OCI-LY1 (cell line): ENCODE data around the gene COL16A1.

Source experiments
- H2AFZ ChIP-seq: fragments of 200-600 bp; sonication (generic), shearing (Covaris generic); 2 replicates; pipeline ENCODE4 v1.6.0; 2014; ENCODE audit warnings: antibody characterized with exemption, mild to moderate bottlenecking, low read length
- H3F3A ChIP-seq: fragments of 200-600 bp; sonication (generic), shearing (Covaris generic); 2 replicates; pipeline ENCODE4 v1.6.0; 2014; ENCODE audit warnings: mild to moderate bottlenecking, antibody characterized with exemption, low read length, moderate library complexity; ENCODE audit not compliant: insufficient read depth
- H3K27ac ChIP-seq: fragments of 200-600 bp; sonication (generic); 2 replicates; pipeline ENCODE4 v1.5.1; 2014; ENCODE audit warnings: low read length, mixed run types, mild to moderate bottlenecking, low read depth; ENCODE audit not compliant: poor library complexity, severe bottlenecking
- H3K27me3 ChIP-seq: fragments of 200-600 bp; sonication (generic); 2 replicates; pipeline ENCODE4 v1.6.0; 2014; ENCODE audit warnings: antibody characterized with exemption, mild to moderate bottlenecking, low read length, moderate library complexity; ENCODE audit not compliant: insufficient read depth
- H3K36me3 ChIP-seq: fragments of 200-600 bp; sonication (generic); 2 replicates; pipeline ENCODE4 v1.6.1; 2014; ENCODE audit warnings: mild to moderate bottlenecking, antibody characterized with exemption, low read length, moderate library complexity, mixed read lengths; ENCODE audit not compliant: insufficient read depth
- H3K4me1 ChIP-seq: fragments of 200-600 bp; sonication (generic); 2 replicates; pipeline ENCODE4 v1.5.1; 2014; ENCODE audit warnings: mild to moderate bottlenecking, low read length, moderate library complexity; ENCODE audit not compliant: insufficient read depth, severe bottlenecking
- H3K4me2 ChIP-seq: fragments of 200-600 bp; sonication (generic), shearing (Covaris generic); 2 replicates; pipeline ENCODE4 v1.6.1; 2014; ENCODE audit warnings: low read length
- H3K4me3 ChIP-seq: fragments of 200-600 bp; sonication (generic); 2 replicates; pipeline ENCODE4 v1.5.1; 2014; ENCODE audit warnings: low read length, low read depth, mild to moderate bottlenecking, mixed read lengths; ENCODE audit not compliant: poor library complexity, severe bottlenecking
- H3K79me2 ChIP-seq: fragments of 200-600 bp; shearing (Covaris generic); 2 replicates; pipeline ENCODE4 v1.6.1; 2016; ENCODE audit warnings: mixed run types, low read length, mixed read lengths; ENCODE audit not compliant: insufficient read depth
- H3K9ac ChIP-seq: fragments of 200-600 bp; sonication (generic), shearing (Covaris generic); 2 replicates; pipeline ENCODE4 v1.6.1; 2014; ENCODE audit warnings: mild to moderate bottlenecking, low read length, mixed read lengths
- H3K9me2 ChIP-seq: fragments of 200-600 bp; sonication (generic), shearing (Covaris generic); 2 replicates; pipeline ENCODE4 v1.6.1; 2014; ENCODE audit warnings: low read depth, mild to moderate bottlenecking, low read length, mixed read lengths
- H3K9me3 ChIP-seq: fragments of 200-600 bp; shearing (Covaris generic); 2 replicates; pipeline ENCODE4 v1.6.1; 2014; ENCODE audit warnings: low read length, mixed read lengths
- H4K20me1 ChIP-seq: fragments of 200-600 bp; sonication (generic), shearing (Covaris generic); 2 replicates; pipeline ENCODE4 v1.6.0; 2016; ENCODE audit warnings: mild to moderate bottlenecking, low read length; ENCODE audit not compliant: insufficient read depth
- CTCF ChIP-seq: fragments of 200-600 bp; sonication (generic), shearing (Covaris generic); IDR thresholded peaks from 2 replicates; pipeline ENCODE4 v1.5.1; 2017; ENCODE audit warnings: mild to moderate bottlenecking, antibody characterized with exemption, low read length, moderate library complexity, mixed read lengths
- EZH2 ChIP-seq: fragments of 200-600 bp; sonication (generic), shearing (Covaris generic); IDR thresholded peaks from 2 replicates; pipeline ENCODE4 v1.8.0; 2017; ENCODE audit warnings: borderline replicate concordance, mixed run types, mild to moderate bottlenecking, antibody characterized with exemption, low read length, moderate library complexity, mixed read lengths

Gene COL16A1

DNA sequence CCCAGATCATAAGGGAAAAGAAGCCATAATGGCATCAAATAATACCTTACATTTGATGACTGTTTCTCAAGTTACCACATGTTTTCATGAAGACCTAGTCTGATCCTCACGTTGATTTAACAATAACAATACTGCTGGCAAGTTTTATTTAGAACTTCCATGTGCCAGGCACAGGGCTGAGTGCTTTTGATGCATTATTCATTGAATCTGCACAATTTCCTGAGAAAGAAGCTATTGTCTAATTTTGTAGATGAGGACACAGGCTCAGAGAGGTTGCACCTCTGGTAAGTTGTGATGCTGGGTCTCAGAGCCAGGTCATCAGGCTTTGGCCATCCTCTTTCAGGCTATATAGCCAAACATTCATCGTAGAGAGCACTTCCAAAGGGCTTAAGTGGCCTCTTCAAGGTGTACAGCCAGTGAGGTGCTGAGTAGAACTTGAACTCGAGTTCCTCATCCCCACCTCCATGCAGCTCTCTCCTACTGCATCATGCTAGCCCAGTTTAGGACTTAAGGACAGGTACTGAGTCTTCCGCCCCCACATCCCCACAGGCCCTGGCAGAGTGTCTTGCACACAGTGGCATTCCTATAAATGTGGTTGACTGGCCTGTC, 50.8 kb downstream of the COL16A1 start:
- no peaks in the 10 kb centered on the region for H3F3A ChIP-seq
- no peak overlapping the region for H3K4me2 ChIP-seq
- no peaks in the 10 kb centered on the region for H4K20me1 ChIP-seq
- H3K9me2 ChIP-seq: no peaks in the 10 kb centered on the region
- H3K27me3 ChIP-seq: peaks cover 5% of the 10 kb centered on the region; the same call in 1 of the 2 replicates
- no peak overlapping the region for H3K4me3 ChIP-seq
- no peak overlapping the region for H3K9ac ChIP-seq
- no peaks in the 10 kb centered on the region for H3K4me1 ChIP-seq
- no peaks in the 10 kb centered on the region for H3K36me3 ChIP-seq
- H3K27ac ChIP-seq: no peak overlapping the region
- H3K9me3 ChIP-seq: no peaks in the 10 kb centered on the region
- TF ChIP-seq EZH2: no peak
- TF ChIP-seq CTCF: no peak
- no peaks in the 10 kb centered on the region for H3K79me2 ChIP-seq
- H2AFZ ChIP-seq: no peak overlapping the region

DNA sequence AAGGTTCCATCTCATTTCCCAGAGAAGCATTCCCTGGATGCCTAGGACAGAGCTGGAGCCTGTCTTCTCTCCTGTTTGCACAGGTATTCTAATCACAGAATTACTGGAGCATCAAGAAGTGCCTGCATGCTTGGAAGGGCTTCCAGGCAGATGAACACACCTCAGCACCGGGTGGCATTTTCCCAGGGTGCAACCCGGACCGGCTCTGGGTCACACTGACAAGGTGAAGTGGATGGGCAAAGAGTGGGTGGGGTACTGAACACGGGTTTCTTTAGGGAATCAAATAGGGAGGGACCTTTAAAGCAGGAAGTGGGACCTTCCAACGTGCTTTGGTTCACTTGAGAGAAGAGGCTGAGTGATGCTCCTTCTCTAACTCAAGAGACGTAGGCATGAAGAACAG, 52.1 kb downstream of the COL16A1 start:
- H3K36me3 ChIP-seq: no peaks in the 10 kb centered on the region
- no peak overlapping the region for H3K9ac ChIP-seq
- H4K20me1 ChIP-seq: no peaks in the 10 kb centered on the region
- no peaks in the 10 kb centered on the region for H3K9me2 ChIP-seq
- no peaks in the 10 kb centered on the region for H3F3A ChIP-seq
- peaks cover 5% of the 10 kb centered on the region; the same call in 1 of the 2 replicates for H3K27me3 ChIP-seq
- H3K4me3 ChIP-seq: no peak overlapping the region
- no peaks in the 10 kb centered on the region for H3K9me3 ChIP-seq
- TF ChIP-seq CTCF: no peak
- no peak for TF ChIP-seq EZH2
- H3K27ac ChIP-seq: no peak overlapping the region
- H2AFZ ChIP-seq: no peak overlapping the region
- no peak overlapping the region for H3K4me2 ChIP-seq
- H3K79me2 ChIP-seq: no peaks in the 10 kb centered on the region
- no peaks in the 10 kb centered on the region for H3K4me1 ChIP-seq

GRCh38 chr1:31651089-31651420, 52.8 kb downstream of the COL16A1 start:
- Histone ChIP-seq H4K20me1 (no peaks in the 10 kb centered on the region), H3K27ac (no peak overlapping the region), H3K79me2 (no peaks in the 10 kb centered on the region), H3K27me3 (peaks cover 5% of the 10 kb centered on the region; the same call in 1 of the 2 replicates), H2AFZ (no peak overlapping the region), H3K4me1 (no peaks in the 10 kb centered on the region), H3K9me3 (no peaks in the 10 kb centered on the region), H3K9ac (no peak overlapping the region), H3K4me2 (no peak overlapping the region), H3K9me2 (no peaks in the 10 kb centered on the region), H3K4me3 (no peak overlapping the region), H3K36me3 (no peaks in the 10 kb centered on the region), H3F3A (no peaks in the 10 kb centered on the region)
- TF ChIP-seq EZH2 (no peak), CTCF (no peak)
